GM18498 (cell line): ENCODE measurements around the gene FBXL5.

Experiments used
- ATAC-seq: cut with Tn5 transposase; IDR thresholded peaks from one replicate; pipeline ENCODE4 v1.9.1; 2021; ENCODE audit warnings: mild to moderate bottlenecking, moderate library complexity; ENCODE audit not compliant: unreplicated experiment

FBXL5 gene

DNA sequence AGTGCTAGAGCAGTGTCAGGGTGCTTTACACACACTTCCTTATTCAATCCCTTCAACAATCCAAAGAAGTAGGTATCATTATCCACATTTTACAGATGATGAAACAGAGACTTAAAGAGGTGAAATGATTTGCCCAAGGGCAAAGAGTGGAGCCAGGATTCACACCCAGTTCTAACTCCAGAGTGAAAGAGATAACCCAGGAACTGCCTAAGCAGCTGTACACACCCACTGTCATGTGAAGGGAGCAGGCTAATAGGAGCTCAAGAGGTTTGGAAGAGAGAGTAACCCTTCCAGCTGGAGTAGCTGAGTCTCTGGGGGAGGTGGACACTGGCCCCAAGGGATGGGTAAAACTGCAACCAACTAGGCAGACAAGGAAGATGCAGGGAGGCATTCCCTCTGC is 92.5 kb downstream of the FBXL5 start:
- ATAC-seq, result no peak

DNA sequence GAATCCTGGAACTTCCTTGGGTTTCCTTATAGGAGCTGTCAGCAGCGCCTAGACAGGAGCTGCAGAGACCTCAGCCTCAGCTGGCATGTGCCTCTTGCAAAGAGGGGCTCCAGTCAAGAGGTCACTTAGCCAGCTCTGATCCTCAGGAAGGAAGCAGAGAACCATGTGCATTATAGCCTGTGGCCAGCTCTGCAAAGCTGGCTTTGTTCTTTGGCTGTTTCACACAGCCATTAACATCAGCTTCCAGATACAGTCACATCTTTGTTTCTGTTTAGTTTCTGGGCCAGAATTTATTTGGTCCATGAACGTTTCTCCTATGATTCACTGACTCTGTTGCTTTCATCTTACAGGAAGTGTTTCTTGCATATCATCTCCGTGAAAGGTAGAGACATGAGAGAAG is 93.0 kb downstream of the FBXL5 start:
- ATAC-seq, result no peak

DNA sequence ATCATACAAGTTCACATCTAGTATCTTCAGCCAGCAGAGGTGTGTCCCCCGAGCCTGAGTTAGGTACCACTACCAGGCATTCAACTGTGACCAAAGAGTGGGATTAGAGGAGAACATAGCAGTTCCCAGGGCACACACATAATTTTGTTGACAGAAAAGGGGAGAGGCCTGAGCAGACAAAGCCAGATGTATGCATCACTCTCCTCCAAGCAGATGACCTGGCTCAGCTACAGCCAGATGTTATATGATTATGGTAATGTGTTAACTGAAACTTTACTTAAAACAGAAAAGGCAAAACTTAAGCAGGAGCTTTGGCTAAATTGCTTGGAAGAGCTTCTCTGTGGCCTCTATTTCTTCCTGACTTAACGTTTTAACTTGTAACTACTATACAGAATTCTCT is 96.6 kb downstream of the FBXL5 start:
- no peak for ATAC-seq

DNA sequence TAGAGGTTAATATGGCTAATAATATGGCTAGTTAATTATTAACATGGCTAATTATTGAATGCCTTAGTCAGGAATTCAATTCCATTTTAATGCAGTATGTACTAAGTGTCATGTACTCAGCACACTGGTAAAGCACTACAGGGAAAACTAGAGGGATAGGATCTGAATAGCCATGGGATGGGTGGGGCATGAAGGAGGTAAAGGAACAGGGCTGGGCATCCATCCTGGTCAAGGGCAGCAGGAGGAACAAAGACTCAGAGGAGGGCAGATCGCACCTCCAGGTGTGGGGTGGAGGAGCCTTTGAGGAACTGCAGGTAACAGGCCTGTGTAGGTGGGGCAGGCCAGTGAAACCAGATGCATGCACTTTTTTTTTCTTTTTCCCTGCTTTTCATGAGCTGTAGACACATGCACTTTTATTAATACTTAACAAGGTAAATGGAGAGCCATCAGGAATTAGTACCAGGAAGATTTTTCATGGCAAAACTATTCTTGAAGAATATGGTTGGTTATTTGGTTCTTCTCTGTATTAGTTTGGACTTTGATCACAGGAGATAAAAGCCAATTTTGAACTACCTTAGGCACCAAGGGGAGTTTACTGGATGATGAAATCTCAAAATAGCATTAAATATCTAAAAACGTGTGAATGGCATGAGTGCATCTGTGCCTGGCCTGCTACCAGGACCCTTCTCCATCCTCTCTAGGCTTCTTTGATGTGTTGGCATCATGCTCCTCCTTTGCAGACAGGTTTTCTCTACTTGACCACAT is 97.2 kb downstream of the FBXL5 start:
- no peak for ATAC-seq

DNA sequence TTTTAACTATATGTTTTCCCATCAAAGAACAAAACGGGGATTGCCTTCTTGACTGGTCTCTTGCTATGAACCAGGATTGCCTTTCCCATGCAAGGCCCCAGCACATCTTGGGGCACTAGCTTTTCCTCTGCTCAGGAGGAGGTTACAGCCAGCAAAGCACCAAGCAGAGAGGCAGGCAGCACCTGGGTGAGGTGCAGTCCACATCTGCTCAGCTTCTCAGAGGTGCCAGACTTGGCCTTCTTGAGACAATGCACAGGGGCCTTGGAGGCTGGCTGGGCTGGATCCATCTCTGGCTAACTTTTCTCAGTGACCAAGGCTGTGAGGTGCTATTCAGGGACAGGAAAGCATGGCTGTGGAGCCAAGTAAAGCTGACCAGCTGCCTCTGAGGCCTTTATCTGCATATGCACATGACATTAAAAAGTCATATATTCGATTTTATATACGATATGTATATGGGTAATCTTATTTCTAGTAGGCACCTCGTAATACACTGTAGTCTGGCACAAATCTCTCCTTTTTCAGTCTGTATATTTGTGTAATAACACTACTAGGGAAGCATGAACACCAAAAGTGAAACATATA is 98.6 kb downstream of the FBXL5 start:
- ATAC-seq, result no peak
